ENCODE results near the gene GDF2.

The GDF2 gene

GRCh38 chr10:47347303-47347675, 25.0 kb downstream of the GDF2 start:
- no peak for TF ChIP-seq CTCF (IDR thresholded peaks at IDR 0.05)
- no peak for TF ChIP-seq ZFX (IDR thresholded peaks at IDR 0.05; ENCODE audit: borderline replicate concordance)
- H3K27ac ChIP-seq = peak overlapping the region; percentile 82

- H3K27ac ChIP-seq = peak within 1 kb of the TSS; percentile 82
- no peak for TF ChIP-seq CTCF (IDR thresholded peaks at IDR 0.05)
- TF ChIP-seq ZFX (IDR thresholded peaks at IDR 0.05; ENCODE audit: borderline replicate concordance) = no peak
Observed at GRCh38 chr10:47348138-47348651, 25.9 kb downstream of the GDF2 start, which contains the start of gene RBP3. Gene RBP3 (plus strand): TSS chr10:47348363. CDS start chr10:47348485, 122 bp downstream.

- TF ChIP-seq CTCF (IDR thresholded peaks at IDR 0.05) (no peak), ZFX (IDR thresholded peaks at IDR 0.05; ENCODE audit: borderline replicate concordance) (no peak)
- no peak overlapping the region for H3K27ac ChIP-seq
Observed at GRCh38 chr10:47348661-47349470, 26.6 kb downstream of the GDF2 start.

- no peak overlapping the region for H3K27ac ChIP-seq
- no peak for TF ChIP-seq ZFX (IDR thresholded peaks at IDR 0.05; ENCODE audit: borderline replicate concordance)
- TF ChIP-seq CTCF (IDR thresholded peaks at IDR 0.05) = no peak
Observed at GRCh38 chr10:47349516-47349915, 27.3 kb downstream of the GDF2 start.

GRCh38 chr10:47349941-47350371, 27.7 kb downstream of the GDF2 start:
- H3K27ac ChIP-seq = no peak overlapping the region
- TF ChIP-seq ZFX (IDR thresholded peaks at IDR 0.05; ENCODE audit: borderline replicate concordance) (no peak), CTCF (IDR thresholded peaks at IDR 0.05) (no peak)

GRCh38 chr10:47350671-47351640, 28.7 kb downstream of the GDF2 start:
- H3K27ac ChIP-seq = no peak overlapping the region
- TF ChIP-seq ZFX (IDR thresholded peaks at IDR 0.05; ENCODE audit: borderline replicate concordance) (no peak), CTCF (IDR thresholded peaks at IDR 0.05) (no peak)

Data from 22Rv1 (cell line).